ENCODE results near the gene PIEZO2.
A peak's percentile ranks its signal among the peaks of the same experiment; 100 is the strongest.

Gene PIEZO2

DNA sequence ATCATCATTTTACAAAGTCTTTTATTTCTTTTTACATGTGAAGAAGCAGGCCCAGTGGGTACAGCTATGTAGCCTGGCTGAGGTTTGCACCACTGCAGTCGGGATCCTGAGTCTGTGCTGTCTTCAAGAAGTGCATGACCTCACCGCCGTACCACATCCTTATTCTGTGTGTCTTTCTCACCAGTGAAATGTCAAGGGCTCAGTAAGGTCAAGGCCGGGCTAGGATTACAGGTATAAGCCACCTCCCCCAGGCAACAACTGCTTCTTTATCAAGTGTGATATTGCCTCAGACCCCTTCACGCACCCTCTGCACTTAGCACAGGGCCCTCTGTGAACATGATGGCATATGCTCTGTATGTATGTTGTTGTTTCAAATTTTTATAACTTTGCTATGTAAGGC is 76.7 kb downstream of the PIEZO2 start:
- no peak for DNase-seq (ENCODE audit: low read depth, low spot score)
- H3K27me3 ChIP-seq (ENCODE audit: control insufficient read depth, insufficient read depth, low read length), result no peaks in the 10 kb centered on the region
- no peak overlapping the region for H3K4me3 ChIP-seq (ENCODE audit: low read length)
- WGBS (ENCODE audit: insufficient coverage, insufficient read length), result no CpG with 5 or more reads among the region's 5 CpGs
- no peak overlapping the region for H3K27ac ChIP-seq (ENCODE audit: low read length)
- H3K9me3 ChIP-seq (ENCODE audit: control insufficient read depth, insufficient read depth, low read length), result no peaks in the 10 kb centered on the region
- no peaks in the 10 kb centered on the region for H3K4me1 ChIP-seq (ENCODE audit: control insufficient read depth, insufficient read depth, low read length)
- H3K36me3 ChIP-seq (ENCODE audit: control insufficient read depth, insufficient read depth, low read length), result no peaks in the 10 kb centered on the region

DNA sequence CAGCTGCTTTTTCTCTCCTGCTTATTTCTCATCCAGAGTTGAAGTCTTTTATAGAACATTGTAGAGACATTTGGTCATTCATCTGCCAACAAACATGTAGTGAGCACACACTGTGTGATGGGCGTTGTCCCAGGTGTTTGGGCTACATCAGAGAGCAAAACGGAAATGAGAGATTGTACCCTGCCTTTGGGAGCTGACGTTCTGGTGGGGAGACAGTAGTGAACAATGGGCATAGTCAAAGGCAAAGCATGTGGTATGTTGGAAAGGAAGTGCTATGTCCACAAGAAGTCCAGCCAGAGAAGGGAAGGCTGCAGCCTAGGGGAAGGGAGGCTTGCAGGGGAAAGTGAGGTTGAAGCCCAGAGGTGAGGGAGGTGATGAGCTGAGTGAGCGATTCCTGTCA is 78.1 kb downstream of the PIEZO2 start:
- Histone ChIP-seq H3K27ac (ENCODE audit: low read length) (no peak overlapping the region), H3K36me3 (ENCODE audit: control insufficient read depth, insufficient read depth, low read length) (no peaks in the 10 kb centered on the region), H3K9me3 (ENCODE audit: control insufficient read depth, insufficient read depth, low read length) (no peaks in the 10 kb centered on the region), H3K4me1 (ENCODE audit: control insufficient read depth, insufficient read depth, low read length) (no peaks in the 10 kb centered on the region), H3K4me3 (ENCODE audit: low read length) (no peak overlapping the region), H3K27me3 (ENCODE audit: control insufficient read depth, insufficient read depth, low read length) (no peaks in the 10 kb centered on the region)
- no CpG with 5 or more reads among the region's 4 CpGs for WGBS (ENCODE audit: insufficient coverage, insufficient read length)
- DNase-seq (ENCODE audit: low read depth, low spot score), result no peak

DNA sequence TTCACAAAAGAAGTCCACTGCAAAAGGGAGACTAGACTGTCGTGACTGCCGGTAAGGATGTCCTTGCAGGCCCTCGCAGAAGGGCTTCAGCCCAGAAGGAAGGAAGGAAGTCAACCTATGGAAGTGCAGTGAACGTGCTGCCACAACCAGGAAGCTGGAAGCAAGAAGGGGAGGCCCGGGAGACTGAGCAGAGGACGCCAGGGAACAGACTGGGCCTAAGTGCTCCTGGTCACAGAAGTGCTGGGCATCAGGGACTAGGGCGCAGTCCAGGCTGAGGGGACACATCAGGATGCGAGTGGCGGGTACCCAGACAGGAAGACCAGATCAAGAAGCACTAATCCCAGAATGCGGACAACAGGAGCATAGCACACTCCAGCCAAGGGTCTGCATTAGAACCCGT is 78.8 kb downstream of the PIEZO2 start:
- H3K27ac ChIP-seq (ENCODE audit: low read length), result no peak overlapping the region
- no peak for DNase-seq (ENCODE audit: low read depth, low spot score)
- no peaks in the 10 kb centered on the region for H3K9me3 ChIP-seq (ENCODE audit: control insufficient read depth, insufficient read depth, low read length)
- no peaks in the 10 kb centered on the region for H3K27me3 ChIP-seq (ENCODE audit: control insufficient read depth, insufficient read depth, low read length)
- no peaks in the 10 kb centered on the region for H3K36me3 ChIP-seq (ENCODE audit: control insufficient read depth, insufficient read depth, low read length)
- WGBS (ENCODE audit: insufficient coverage, insufficient read length), result no CpG with 5 or more reads among the region's 11 CpGs
- no peak overlapping the region for H3K4me3 ChIP-seq (ENCODE audit: low read length)
- no peaks in the 10 kb centered on the region; the same call in 1 of the 2 replicates for H3K4me1 ChIP-seq (ENCODE audit: control insufficient read depth, insufficient read depth, low read length)

DNA sequence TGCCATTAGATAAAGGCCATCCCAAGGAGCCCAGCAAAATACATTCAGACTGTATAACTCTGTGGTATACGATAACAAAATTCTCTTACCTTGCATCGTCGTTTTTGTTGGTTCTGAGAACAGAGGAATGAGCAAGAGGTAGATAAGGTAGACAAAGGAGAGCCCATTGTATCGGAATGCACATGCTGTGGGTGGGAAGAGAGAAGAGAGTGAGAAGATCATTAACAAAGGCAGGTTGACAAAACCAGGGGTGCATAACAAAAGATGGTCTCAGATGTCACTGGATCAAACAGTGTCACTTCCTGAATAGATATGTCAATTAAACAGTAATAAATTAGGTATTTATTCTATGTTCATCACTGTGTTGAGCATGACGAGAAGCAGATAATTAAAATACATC is 83.3 kb downstream of the PIEZO2 start:
- Histone ChIP-seq H3K4me1 (ENCODE audit: control insufficient read depth, insufficient read depth, low read length) (no peaks in the 10 kb centered on the region; the same call in 1 of the 2 replicates), H3K27me3 (ENCODE audit: control insufficient read depth, insufficient read depth, low read length) (no peaks in the 10 kb centered on the region), H3K36me3 (ENCODE audit: control insufficient read depth, insufficient read depth, low read length) (no peaks in the 10 kb centered on the region), H3K9me3 (ENCODE audit: control insufficient read depth, insufficient read depth, low read length) (no peaks in the 10 kb centered on the region), H3K4me3 (ENCODE audit: low read length) (no peak overlapping the region), H3K27ac (ENCODE audit: low read length) (no peak overlapping the region)
- peak; percentile 16 for DNase-seq (ENCODE audit: low read depth, low spot score)
- no CpG with 5 or more reads among the region's 5 CpGs for WGBS (ENCODE audit: insufficient coverage, insufficient read length)

DNA sequence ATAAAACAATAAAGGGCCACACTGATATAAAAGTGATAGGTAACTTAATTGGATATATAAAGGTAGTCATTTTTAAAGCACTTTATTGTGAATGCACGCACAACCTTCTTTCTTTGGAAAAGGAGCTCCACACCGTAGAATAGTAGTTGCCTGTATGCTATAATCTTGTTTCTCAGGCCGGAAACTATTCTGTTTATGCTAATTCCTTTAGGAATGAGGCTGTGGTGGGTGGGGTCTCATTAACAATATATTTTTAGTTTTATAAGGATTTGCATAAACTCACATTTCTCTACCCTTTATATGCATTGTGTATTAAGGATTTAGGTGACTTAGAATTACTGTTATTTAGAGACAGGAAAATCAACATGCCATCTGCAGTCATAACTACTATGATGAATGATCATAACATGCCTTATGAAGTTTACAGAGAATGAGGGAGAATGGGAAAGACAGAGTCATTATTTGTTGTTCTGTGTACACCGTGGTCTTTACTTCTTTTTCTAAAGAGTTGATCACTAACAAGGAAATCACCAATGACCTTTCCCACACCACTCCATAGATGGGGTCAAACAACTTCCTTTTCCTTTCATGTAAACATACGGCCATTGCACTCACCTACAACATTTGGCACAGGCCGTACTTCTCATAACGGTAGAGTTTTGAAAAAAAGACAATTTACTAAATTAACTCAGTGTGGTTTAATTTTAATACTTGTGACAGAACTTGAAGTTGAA is 84.5 kb downstream of the PIEZO2 start:
- no CpG with 5 or more reads among the region's 7 CpGs for WGBS (ENCODE audit: insufficient coverage, insufficient read length)
- H3K27ac ChIP-seq (ENCODE audit: low read length), result no peak overlapping the region
- DNase-seq (ENCODE audit: low read depth, low spot score), result no peak
- no peaks in the 10 kb centered on the region for H3K36me3 ChIP-seq (ENCODE audit: control insufficient read depth, insufficient read depth, low read length)
- no peaks in the 10 kb centered on the region; the same call in 1 of the 2 replicates for H3K4me1 ChIP-seq (ENCODE audit: control insufficient read depth, insufficient read depth, low read length)
- H3K9me3 ChIP-seq (ENCODE audit: control insufficient read depth, insufficient read depth, low read length), result no peaks in the 10 kb centered on the region
- H3K27me3 ChIP-seq (ENCODE audit: control insufficient read depth, insufficient read depth, low read length), result no peaks in the 10 kb centered on the region
- H3K4me3 ChIP-seq (ENCODE audit: low read length), result no peak overlapping the region

DNA sequence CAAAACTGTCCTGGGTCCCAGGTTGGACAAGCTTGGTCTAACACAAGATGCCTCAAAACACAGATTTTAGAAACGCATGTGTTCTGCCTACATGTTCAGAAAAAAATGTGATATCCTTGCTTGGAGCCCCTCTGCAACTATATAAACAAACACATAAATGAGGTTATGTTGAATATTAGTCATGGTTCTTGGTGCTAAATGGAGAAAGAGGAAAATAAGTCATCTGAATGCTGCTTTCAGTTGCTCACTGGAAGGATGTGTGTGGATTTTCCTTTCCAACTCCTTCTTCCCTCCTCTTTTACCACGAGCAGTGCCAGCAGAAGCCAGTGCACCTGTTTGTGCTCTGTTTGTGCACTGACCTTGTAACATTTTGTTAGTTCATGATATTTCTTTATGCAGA is 85.3 kb downstream of the PIEZO2 start:
- Histone ChIP-seq H3K27ac (ENCODE audit: low read length) (no peak overlapping the region), H3K36me3 (ENCODE audit: control insufficient read depth, insufficient read depth, low read length) (no peaks in the 10 kb centered on the region), H3K4me3 (ENCODE audit: low read length) (no peak overlapping the region), H3K4me1 (ENCODE audit: control insufficient read depth, insufficient read depth, low read length) (no peaks in the 10 kb centered on the region; the same call in 1 of the 2 replicates), H3K9me3 (ENCODE audit: control insufficient read depth, insufficient read depth, low read length) (no peaks in the 10 kb centered on the region), H3K27me3 (ENCODE audit: control insufficient read depth, insufficient read depth, low read length) (no peaks in the 10 kb centered on the region)
- no CpG with 5 or more reads among the region's 2 CpGs for WGBS (ENCODE audit: insufficient coverage, insufficient read length)
- DNase-seq (ENCODE audit: low read depth, low spot score), result no peak

DNA sequence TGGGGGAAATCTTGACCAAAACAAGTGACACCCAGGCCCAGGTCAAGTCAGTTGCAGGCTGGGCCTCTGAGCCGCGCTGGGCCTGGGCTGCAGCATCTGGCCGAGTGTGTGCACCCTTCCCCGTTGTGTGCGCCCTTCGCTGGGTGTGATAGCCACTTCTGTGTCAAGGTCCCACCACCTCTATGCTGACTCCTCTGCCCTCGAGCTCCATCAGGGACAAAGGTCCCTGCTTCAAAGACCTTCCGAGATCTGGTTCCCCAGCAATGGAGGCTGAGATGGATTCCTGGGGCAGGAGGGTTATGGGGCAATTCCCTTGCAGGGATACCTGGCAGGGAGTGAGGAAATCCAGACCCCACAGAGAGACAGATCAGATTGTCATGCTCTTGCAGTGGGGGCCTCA is 93.6 kb downstream of the PIEZO2 start:
- no peaks in the 10 kb centered on the region for H3K4me1 ChIP-seq (ENCODE audit: control insufficient read depth, insufficient read depth, low read length)
- H3K36me3 ChIP-seq (ENCODE audit: control insufficient read depth, insufficient read depth, low read length), result no peaks in the 10 kb centered on the region
- no peak for DNase-seq (ENCODE audit: low read depth, low spot score)
- H3K27me3 ChIP-seq (ENCODE audit: control insufficient read depth, insufficient read depth, low read length), result no peaks in the 10 kb centered on the region
- no peak overlapping the region for H3K4me3 ChIP-seq (ENCODE audit: low read length)
- no CpG with 5 or more reads among the region's 8 CpGs for WGBS (ENCODE audit: insufficient coverage, insufficient read length)
- no peak overlapping the region for H3K27ac ChIP-seq (ENCODE audit: low read length)
- no peaks in the 10 kb centered on the region for H3K9me3 ChIP-seq (ENCODE audit: control insufficient read depth, insufficient read depth, low read length)

DNA sequence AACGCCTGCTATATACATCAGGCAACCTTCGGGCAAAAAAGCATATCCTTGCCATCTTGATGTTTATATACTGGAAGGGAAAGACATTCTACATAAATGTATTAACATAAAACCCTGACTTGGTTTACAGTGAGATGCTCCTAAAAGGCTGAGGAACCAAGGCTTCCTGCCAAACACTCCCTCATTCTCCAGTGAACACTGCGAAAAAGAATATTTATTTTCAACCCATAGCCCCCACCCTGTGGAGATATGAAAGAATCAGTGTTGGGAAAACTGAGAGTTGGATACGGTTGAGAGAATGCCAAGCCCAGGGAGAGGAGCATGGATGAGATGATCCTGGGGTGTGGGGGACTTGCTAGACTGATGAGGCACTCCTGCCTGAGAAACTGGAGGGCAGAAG is 94.9 kb downstream of the PIEZO2 start:
- no peak for DNase-seq (ENCODE audit: low read depth, low spot score)
- Histone ChIP-seq H3K4me1 (ENCODE audit: control insufficient read depth, insufficient read depth, low read length) (no peaks in the 10 kb centered on the region), H3K27me3 (ENCODE audit: control insufficient read depth, insufficient read depth, low read length) (no peaks in the 10 kb centered on the region), H3K27ac (ENCODE audit: low read length) (no peak overlapping the region), H3K4me3 (ENCODE audit: low read length) (no peak overlapping the region), H3K9me3 (ENCODE audit: control insufficient read depth, insufficient read depth, low read length) (no peaks in the 10 kb centered on the region), H3K36me3 (ENCODE audit: control insufficient read depth, insufficient read depth, low read length) (no peaks in the 10 kb centered on the region)
- whole genome bisulfite sequencing (ENCODE audit: insufficient coverage, insufficient read length), result no CpG with 5 or more reads among the region's 4 CpGs

DNA sequence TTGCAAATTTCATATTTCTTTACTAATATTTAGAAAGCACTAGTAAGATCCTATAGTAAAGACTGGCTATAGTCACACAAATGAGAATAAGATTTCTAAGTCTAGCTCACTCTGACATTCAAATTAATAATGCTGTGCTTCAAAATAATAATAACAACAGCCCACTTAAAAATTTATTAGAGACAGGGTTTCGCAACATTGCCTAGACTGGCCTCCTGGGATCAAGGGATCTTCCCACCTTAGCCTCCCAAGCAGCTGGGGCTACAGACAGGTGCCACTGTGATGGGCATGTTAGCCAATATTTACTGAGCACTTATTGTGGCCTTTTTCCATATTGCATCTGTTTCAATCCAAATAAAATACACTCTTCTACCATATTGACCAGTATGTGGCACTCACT is 96.1 kb downstream of the PIEZO2 start:
- no peak for DNase-seq (ENCODE audit: low read depth, low spot score)
- Histone ChIP-seq H3K4me3 (ENCODE audit: low read length) (no peak overlapping the region), H3K4me1 (ENCODE audit: control insufficient read depth, insufficient read depth, low read length) (no peaks in the 10 kb centered on the region), H3K36me3 (ENCODE audit: control insufficient read depth, insufficient read depth, low read length) (no peaks in the 10 kb centered on the region), H3K27me3 (ENCODE audit: control insufficient read depth, insufficient read depth, low read length) (no peaks in the 10 kb centered on the region), H3K9me3 (ENCODE audit: control insufficient read depth, insufficient read depth, low read length) (no peaks in the 10 kb centered on the region), H3K27ac (ENCODE audit: low read length) (no peak overlapping the region)
- no CpG with 5 or more reads among the region's 1 CpG for WGBS (ENCODE audit: insufficient coverage, insufficient read length)

DNA sequence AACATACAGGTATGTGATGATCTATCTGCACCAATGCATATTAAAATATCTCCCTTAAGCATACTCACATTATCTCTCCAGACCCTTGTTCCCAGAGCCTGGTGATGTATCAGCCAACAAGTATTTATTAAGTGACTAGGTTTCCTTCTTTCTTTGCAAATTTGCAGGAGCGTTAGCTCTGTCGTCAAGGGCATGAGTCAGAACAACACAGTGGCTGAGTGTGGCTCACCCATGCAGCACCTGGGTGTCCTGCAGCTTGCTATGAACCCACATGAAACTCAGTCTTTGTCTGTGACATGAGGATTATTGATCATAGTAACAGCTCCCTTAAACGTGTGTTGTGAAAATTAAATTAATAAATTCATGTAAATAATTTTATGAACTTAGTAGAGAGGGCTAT is 96.6 kb downstream of the PIEZO2 start:
- no peak overlapping the region for H3K4me3 ChIP-seq (ENCODE audit: low read length)
- no peaks in the 10 kb centered on the region for H3K36me3 ChIP-seq (ENCODE audit: control insufficient read depth, insufficient read depth, low read length)
- no peak for DNase-seq (ENCODE audit: low read depth, low spot score)
- no peak overlapping the region for H3K27ac ChIP-seq (ENCODE audit: low read length)
- no peaks in the 10 kb centered on the region for H3K9me3 ChIP-seq (ENCODE audit: control insufficient read depth, insufficient read depth, low read length)
- no CpG with 5 or more reads among the region's 3 CpGs for WGBS (ENCODE audit: insufficient coverage, insufficient read length)
- H3K27me3 ChIP-seq (ENCODE audit: control insufficient read depth, insufficient read depth, low read length), result no peaks in the 10 kb centered on the region
- H3K4me1 ChIP-seq (ENCODE audit: control insufficient read depth, insufficient read depth, low read length), result no peaks in the 10 kb centered on the region

DNA sequence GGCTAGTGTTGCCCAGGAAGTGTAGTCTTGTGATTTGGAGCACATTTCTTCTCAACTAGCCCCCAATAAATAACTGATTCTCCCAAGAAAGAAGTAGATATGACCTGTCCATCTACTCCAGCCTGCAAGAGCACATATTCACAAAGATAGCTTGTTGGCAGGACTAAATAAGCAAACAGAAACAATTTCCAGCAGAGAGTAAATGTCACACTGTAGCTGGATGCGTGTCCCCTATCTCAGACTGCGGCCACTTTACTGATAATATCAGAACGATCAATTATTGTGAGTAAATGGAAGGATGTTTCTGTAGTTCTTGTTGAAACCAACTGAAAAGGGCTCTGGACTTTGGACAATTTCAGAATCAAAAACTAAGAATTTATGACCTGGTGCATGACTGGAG is 97.9 kb downstream of the PIEZO2 start:
- WGBS (ENCODE audit: insufficient coverage, insufficient read length), result no CpG with 5 or more reads among the region's 3 CpGs
- Histone ChIP-seq H3K27ac (ENCODE audit: low read length) (no peak overlapping the region), H3K4me1 (ENCODE audit: control insufficient read depth, insufficient read depth, low read length) (0 out of 2 replicates have a peak, but pooled peaks cover 2% of the 10 kb centered on the region), H3K27me3 (ENCODE audit: control insufficient read depth, insufficient read depth, low read length) (no peaks in the 10 kb centered on the region), H3K36me3 (ENCODE audit: control insufficient read depth, insufficient read depth, low read length) (no peaks in the 10 kb centered on the region), H3K4me3 (ENCODE audit: low read length) (no peak overlapping the region), H3K9me3 (ENCODE audit: control insufficient read depth, insufficient read depth, low read length) (no peaks in the 10 kb centered on the region)
- DNase-seq (ENCODE audit: low read depth, low spot score), result no peak

Measured in iPS DF 6.9 (cell line).